Liver (tissue), 3 donors: ENCODE data around the gene EFCAB11.

Source experiments
- CTCF ChIP-seq: fragments of 150-350 bp; IDR thresholded peaks from 2 replicates; pipeline ENCODE4 v1.5.1; 2017; ENCODE audit warnings: improper control_type of control experiment, low read depth, low read length; ENCODE audit not compliant: missing input control
- JUND ChIP-seq, 2 donors: IDR thresholded peaks; 2 replicates each; pipeline ENCODE4 v1.6.1; 2016; ENCODE audit warnings: antibody characterized with exemption in 2 of 2
- MAX ChIP-seq: IDR thresholded peaks from 2 replicates; pipeline ENCODE4 v1.6.1; 2016; ENCODE audit warnings: antibody characterized with exemption
- RAD21 ChIP-seq, 2 donors: IDR thresholded peaks; 2 replicates each; pipeline ENCODE4 v1.6.1; 2016; ENCODE audit warnings: antibody characterized with exemption in 2 of 2, mild to moderate bottlenecking in 2 of 2
- donor health status: healthy.
- donor health status: healthy.

DNA sequence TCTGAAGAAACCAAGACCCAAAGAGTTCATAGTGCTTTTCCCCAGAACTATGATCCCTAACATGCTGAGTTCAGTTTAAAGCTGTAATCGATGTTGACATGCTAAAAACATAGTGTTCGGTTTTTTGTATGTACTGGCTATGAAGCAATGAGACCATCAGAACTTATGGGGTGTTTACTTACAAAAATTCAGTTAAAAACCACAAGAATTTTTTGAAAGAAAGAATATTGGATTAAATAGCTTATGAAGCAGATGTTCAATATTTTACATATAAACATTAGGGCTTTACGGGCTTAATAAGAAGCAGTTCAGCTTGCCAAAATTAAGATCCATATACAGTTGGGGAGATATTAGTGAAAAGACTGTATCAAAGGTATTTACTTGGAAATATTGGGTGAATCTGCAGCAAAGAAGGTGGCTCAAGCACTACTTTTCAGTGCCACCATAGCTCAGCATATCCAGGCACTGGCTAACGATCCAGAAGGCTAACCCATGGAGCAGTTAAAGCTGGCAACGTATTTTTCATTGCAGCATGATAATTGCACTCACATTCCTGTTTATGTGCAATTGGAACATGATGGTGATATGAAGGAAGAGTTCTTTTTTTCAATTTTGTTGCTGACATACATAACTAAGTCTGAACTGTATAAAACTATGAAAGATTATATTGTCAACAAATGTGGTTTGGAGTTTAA lies 125.9 kb downstream of the EFCAB11 start:
- no peak for TF ChIP-seq CTCF
- TF ChIP-seq MAX = no peak
- TF ChIP-seq JUND (IDR thresholded peaks at IDR 0.05) = no peak
- no peak for TF ChIP-seq RAD21 (IDR thresholded peaks at IDR 0.05)
